Renal cortical epithelial cell (primary cell): ENCODE measurements around the gene LRRC71. TPM values are rescaled to one million over a fixed set of nuclear protein-coding genes. Genes with fewer than 3 reads are reported as not detected.

Experiments used
- DNase-seq: peaks from one replicate; pipeline ENCODE4 v3.0.0-alpha.2; 2011; ENCODE audit warnings: low read depth
- total RNA-seq: library from RNA; depleted of rRNA; stranded (reverse); fragments of >200 nt; gene quantifications from 2 replicates; pipeline ENCODE4 v1.2.3, GENCODE V29; 2014

Gene LRRC71
- total RNA-seq, 1 donor from 2014 or later, result not detected

GRCh38 chr1:156927215-156928042 lies 7.0 kb downstream of the LRRC71 start:
- peak; percentile 36 for DNase-seq

DNA sequence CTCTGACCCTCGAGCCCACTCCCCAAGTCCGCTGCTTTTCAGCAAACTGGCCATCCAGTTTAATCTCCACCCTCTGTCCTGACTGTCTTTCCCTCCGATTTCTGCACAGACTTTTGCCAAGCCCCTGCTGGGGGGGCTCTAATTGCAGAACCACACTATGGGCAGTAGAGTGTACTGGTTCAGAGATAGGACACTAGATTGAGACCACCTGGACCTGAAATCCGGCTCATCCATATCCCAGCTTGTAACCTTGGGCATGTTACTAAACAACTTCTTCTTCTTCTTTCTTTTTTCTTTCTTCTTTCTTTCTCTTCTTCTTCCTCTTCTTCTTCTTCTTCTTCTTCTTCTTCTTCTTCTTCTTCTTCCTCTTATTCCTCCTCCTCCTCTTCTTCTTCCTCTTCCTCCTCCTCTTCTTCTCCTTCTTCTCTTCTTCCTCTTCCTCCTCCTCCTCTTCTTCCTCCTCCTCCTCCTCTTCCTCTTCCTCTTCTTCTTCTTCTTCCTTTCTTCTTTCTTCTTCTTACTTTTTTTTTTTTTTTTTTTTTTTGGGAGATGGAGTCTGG lies 7.7 kb downstream of the LRRC71 start:
- no peak for DNase-seq

DNA sequence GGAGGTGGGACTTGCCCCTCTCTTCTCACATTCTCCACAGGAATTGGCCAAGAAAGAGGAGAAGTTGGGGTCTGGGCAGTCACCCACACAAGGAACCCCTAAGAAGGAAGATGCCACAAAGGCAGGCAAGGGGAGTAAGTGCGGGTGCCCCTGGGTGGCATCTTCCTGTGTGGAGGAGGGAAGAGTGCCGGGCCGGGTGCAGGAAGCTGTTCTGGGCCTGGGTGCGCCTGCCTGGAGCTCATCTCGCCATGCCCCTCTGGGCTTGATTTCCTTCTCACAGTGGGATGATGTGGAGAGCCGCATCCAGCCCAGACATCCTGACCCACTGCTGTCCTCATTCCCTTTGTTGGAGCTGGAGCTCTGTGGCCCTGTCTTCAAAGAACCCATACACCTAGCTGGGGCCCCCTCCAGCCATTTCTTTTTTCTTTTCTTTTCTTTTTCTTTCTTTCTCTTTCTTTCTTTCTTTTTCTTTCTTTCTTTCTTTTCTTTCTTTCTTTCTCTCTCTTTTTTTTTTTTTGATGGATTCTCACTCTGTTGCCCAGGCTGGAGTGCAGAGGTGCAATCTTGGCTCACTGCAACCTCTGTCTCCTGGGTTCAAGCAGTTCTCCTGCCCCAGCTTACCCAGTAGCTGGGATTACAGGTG lies 9.3 kb downstream of the LRRC71 start:
- DNase-seq, result no peak

DNA sequence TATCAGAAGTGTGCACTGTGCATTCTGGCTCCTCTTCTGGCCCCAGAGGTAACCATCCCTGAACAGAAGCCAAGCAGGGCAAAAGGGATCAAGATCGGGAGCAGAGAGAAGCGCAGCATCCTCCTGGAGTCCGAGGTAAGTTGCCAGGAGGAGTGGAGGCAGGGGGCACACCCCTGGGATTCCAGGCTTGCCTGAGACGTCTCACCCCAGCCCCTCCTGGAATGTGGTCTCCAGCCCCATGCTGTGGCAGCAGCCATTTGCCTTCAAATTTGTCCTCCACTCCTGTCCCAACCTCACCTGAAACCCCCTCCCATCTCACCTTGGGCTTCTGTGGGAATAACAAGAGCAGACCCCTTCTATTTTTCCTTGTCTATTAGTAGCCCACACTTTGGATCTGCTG lies 10.1 kb downstream of the LRRC71 start:
- DNase-seq, result no peak

- no peak for DNase-seq
Measured at GRCh38 chr1:156931211-156931952, 10.9 kb downstream of the LRRC71 start.

DNA sequence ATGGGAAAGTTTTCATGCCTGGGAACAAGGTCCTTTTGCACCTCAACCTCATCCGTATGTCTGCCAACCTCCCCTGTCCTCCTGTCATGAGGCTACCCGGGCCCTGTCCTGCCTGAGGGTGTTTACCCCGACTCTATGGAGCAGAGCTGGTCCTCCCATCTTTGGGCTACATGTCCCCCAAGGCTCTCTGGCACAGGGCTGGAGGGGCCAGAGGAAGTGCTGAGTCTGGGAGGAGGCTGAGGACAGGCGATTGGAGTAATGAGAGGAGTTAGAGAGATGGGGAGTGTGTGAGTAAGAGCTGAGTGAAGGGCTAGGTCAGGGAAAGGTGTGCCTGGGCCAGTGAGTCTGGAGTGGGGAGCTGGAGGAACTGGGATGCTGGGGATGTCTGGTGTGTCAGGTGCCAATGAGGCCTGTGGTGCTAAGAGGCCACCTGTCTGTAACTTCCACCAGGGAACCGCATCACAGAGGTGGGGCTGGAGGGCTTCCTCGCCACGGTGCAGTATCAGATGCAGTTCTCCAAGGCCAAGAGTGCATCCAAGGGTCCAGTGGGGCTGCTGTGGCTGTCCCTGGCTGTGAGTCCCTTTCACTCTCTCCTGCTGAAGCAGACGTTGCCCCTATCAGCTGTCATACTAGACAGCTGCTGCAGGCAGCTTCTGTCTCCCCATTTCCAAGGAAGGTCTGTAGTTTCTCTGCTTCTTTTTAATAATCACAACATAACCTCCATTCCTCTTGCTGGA lies 11.7 kb downstream of the LRRC71 start:
- DNase-seq, result no peak

GRCh38 chr1:156933136-156933535 lies 12.7 kb downstream of the LRRC71 start:
- no peak for DNase-seq

- DNase-seq, result no peak
Measured at GRCh38 chr1:156935505-156936128, 15.2 kb downstream of the LRRC71 start.

- no peak for DNase-seq
Measured at GRCh38 chr1:156936191-156936590, 15.8 kb downstream of the LRRC71 start.

GRCh38 chr1:156936721-156937220 lies 16.3 kb downstream of the LRRC71 start:
- no peak for DNase-seq

- DNase-seq, result no peak
Measured at GRCh38 chr1:156937883-156938282, 17.5 kb downstream of the LRRC71 start.

- no peak for DNase-seq
Measured at GRCh38 chr1:156938813-156939212, 18.4 kb downstream of the LRRC71 start.

DNA sequence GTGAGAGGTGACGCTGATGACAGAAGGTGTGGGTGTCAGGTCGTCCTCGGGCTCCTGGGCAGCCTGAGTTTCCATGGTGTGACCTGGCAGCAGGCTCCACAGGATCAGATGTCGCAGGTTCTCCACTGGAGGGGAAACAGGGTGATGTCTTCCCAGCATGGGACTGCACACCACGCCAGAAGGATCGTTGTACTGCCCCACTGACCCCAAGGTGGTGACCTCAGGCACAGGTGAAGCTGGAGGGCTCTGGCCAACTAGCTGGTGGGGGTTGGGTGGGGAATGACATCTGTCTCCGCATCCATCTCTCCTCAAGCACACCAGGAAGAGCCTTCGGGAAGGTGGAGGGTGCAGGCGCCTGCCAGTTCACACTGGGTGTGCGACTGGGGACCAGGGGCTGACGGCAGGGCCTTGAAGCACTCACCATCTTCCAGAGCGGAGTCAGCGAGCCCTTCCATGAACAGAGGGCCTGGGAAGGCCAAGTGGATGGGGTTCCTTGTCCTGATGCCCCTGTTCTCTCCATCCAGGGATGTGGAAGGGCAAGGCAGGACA lies 19.4 kb downstream of the LRRC71 start:
- DNase-seq, result no peak

GRCh38 chr1:156941675-156942074 lies 21.2 kb downstream of the LRRC71 start:
- no peak for DNase-seq

DNA sequence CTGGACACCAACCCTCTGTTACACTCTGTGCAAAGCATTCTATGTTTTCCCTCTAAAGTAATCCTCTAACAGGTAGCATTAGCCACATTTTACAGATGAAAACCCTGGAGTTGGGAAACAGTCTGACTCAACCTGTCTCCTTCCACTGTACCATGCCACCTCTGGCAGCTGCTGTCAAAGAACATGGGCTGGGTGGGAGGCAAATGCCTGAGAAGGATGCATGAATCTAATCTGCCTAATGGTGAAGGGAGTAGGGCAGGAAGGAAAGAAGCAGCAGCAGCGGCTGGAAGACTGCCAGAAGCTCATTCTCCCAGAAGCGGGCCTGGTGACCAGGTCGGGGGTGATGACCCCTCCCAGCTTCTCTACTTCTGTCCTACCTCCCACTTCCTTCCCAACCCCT lies 21.7 kb downstream of the LRRC71 start:
- DNase-seq, result no peak

DNA sequence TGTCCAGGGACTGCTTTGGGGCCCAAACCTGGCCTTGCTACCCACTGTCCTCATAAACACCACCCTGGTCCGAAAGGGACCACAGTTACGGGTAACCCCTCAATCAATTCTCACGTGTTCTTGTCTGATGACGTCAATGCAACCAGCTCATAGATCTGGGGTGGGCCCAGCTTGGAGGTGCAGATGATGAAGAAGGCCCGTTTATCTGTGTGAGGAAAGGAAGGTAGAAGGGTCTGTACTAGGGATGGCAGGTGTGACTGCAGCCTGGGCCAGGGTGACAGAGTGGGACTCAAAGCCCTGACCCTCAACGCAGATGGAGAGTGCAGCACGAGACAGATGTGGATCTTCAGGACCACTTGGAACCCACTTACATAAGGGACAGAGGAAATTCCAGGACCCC lies 22.1 kb downstream of the LRRC71 start:
- no peak for DNase-seq

- no peak for DNase-seq
Measured at GRCh38 chr1:156943756-156944155, 23.3 kb downstream of the LRRC71 start.

GRCh38 chr1:156944268-156944667 lies 23.8 kb downstream of the LRRC71 start:
- DNase-seq, result no peak

- no peak for DNase-seq
Measured at GRCh38 chr1:156944848-156945247, 24.4 kb downstream of the LRRC71 start.

DNA sequence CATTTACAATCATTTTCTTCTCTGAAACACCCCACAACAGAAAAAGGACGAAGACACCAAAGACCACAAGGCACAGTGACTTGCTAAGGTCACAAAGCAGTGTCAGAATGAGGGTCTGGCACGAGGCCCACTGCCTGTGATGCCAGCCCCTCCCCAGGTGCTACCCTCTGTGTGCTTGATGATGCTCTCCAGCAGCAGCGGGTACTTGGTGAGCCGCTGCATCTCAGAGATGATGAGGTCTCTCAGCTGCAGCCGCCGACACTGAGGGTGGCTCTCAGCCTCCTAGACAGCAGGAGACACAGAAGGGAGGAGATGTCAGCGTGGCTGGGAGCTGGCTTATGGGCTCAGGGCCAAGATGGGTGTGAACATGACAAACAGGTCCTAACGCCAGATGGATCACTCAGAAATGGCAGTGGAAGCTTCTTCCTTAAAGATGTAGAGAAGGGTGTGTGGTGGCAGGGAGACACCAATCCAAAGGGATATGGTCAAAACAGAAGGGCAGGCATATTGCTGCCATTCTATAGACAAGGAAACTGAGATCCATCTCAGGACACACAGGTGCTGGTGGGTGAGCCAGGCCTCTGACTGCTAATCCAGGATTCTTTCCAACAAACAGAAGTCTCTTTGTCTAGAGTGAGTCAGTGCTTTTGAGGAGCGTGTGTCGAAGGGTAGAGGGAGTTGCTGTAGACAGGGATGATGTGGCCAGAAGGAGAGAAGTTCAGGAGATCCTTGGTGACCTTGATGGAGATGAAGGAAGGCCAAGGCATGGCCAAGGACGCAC lies 25.6 kb downstream of the LRRC71 start:
- no peak for DNase-seq
